Loucy (cell line): ENCODE results near the gene CYP4F8.

Experiments used
- CTCF ChIP-seq: fragments of 200-600 bp; sonication (generic); conservative IDR thresholded peaks from 2 replicates; pipeline ENCODE4 v1.5.1; 2014; ENCODE audit warnings: mild to moderate bottlenecking, antibody characterized with exemption, low read length
- EZH2phosphoT487 ChIP-seq: fragments of 200-600 bp; IDR thresholded peaks from 2 replicates; pipeline ENCODE4 v1.6.1; 2018; ENCODE audit warnings: antibody characterized with exemption, mild to moderate bottlenecking, moderate library complexity, borderline replicate concordance

- TF ChIP-seq CTCF (no peak), EZH2phosphoT487 (no peak)
Measured at GRCh38 chr19:15640294-15640903, 25.4 kb downstream of the CYP4F8 start, which contains the start of gene CYP4F3.
